Measurements from ENCODE around the gene UCK2.

The UCK2 gene

DNA sequence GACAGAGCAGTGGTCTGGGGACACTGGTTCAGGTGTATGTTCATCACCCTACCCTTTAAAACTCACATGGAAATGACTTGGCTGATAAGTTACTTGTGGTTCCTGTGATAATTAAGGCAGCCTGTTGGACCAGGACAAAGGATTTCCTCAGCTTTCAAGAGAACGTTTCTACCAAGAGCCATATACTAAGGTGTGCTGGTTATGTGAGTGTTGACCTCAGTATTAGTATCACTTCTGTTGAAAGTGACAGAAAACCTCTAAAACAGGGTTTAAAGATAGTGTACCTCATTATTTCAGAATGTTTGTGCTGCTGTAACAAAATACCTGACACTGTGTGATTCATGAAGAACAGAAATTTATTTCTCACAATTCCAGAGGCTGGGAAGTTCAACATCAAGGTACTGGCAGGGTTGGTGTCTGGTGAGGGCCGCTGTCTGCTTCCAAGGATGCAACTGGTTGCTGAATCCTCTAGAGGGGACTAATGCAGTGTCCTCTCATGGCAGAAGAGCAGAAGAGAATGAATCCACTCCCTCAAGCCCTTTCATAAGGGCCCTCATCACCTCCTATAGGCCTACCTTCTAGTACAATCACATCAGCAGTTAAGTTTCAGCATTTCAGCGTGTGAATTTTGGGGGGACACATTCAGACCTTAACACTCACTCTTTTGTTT is 54.9 kb downstream of the UCK2 start:
- DNase-seq = no peak

DNA sequence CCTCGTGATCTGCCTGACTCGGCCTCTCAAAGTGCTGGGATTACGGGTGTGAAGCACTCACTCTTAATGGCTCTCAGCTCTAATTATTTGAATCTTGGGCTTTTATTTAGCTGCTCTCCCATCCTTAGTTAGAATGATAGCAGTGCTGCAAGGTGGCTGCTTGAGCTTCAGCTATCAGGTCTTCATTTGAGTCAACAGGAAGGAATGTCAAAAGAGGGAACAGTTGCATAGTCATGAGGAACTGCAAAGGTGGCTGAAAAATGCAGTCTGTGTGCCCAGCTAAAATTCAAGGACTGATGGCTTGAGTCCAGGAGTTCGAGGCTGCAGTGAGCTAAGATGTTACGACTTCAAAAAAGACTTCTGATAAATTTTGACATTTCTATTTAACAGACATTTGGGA is 55.6 kb downstream of the UCK2 start:
- no peak for DNase-seq

DNA sequence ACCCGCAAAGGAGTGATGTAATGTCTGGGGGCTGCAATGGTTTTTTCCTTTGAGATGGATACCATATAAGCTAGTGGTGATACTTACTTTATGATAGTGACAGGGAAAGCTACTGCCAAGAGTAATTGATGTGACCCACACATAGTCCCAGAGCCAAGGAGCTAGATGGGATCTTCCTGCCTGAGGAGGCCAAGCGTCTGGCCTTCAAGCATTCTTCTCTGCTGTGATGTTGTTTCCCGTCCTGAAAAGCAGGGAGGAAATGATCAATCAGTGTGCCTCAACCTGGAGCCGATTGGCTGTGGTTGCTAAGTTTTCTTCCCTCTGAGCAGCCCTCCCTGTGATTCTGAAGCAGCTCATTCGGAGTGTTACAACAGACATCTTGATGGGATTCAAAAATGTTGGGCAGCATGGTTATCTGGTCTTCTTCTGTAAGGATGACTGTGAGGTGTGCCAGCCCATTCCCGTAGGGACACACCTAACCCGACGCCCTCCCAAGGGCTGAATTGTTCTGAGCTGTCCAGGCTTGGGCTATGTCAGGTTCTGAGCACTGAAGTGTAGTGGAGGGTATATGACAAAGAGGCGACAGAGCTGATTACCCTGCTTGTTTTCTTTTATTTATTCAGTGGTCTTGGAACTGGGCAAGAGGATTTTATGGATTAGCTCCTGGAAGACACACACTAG is 56.7 kb downstream of the UCK2 start:
- no peak for DNase-seq

DNA sequence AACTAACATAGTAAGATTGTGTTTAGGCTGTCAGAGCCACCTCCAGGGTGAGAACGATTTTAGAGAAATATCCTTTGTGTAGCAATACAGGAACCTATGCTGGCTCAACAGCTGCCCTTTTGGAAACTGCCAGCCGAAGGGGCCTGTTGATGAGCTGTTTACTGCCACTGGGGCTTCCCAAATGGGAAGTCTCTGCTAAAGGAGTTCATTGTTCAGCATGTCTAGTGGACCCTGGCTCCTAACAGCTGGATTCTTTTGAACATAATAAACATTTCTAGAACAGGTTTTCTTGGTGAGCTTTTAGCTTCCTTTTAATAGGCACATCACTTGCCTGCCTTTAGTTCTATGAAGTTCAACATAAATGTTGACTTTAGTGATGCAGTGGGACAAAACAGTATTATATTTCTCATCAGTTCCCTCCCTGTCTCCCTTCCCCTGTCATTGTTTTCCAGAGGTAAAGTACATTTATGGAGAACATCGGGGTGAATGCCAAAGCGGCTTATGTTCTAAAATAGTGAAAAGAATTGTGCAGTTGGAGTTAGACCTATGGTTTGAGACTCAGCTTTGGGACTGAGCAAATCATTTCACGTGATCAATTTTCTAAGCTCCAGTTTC is 57.4 kb downstream of the UCK2 start:
- DNase-seq = peak in 3 of 14 donors; percentile 3 to 25 (median 9)

DNA sequence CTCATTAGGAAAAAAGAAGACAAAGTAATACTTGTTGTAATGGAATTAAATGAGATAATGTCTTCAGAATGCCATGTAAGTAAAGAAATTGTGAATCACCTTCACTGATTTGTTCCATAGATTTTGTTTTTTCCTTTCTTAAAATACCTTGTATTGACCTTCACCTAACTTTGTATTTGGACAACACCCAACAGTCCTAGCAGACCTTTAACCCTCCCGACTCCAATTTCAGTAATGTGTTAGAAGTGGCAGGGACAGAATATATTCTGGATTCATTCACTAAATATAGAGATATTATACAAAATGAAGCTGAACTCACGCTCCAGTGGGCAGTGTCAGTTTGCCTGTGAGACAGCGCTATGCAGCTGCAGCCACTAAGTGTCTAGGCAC is 57.9 kb downstream of the UCK2 start:
- DNase-seq = no peak

DNA sequence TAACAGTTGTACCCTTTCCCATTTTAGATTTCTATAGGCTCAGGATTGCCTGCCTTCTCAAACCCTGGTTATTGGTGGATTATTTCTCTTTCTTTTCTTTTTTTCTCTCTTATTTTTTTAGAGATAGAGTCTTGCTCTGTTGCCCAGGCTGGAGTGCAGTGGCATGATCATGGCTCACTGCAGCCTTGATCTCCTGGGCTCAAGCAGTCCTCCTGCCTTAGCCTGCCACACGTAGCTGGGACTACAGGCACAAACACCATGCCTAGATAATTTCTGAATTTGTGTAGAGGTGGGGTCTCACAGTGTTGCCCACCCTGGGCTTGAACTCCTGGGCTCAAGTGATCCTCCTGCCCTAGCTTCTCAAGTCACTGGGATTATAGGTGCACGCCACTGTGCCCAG is 58.8 kb downstream of the UCK2 start:
- DNase-seq = no peak

DNA sequence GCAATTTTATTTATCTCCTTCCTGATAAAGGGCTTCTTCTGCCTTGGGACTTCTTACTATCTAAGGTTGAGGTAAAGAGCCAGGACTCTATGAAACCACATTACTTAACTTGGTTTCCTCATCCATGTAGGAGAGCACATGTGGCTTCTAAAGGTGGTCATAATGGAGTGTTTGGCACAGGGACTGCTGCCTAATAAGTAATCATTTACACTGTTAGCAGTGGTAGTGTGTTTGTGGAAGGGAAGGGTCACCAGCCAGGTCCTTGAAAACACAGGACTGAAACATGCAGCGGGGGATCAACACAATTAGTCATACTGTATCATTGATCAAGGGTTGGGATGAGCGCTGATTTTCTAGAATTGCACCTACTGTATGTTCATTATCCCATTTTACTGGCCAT is 59.6 kb downstream of the UCK2 start:
- DNase-seq = no peak

DNA sequence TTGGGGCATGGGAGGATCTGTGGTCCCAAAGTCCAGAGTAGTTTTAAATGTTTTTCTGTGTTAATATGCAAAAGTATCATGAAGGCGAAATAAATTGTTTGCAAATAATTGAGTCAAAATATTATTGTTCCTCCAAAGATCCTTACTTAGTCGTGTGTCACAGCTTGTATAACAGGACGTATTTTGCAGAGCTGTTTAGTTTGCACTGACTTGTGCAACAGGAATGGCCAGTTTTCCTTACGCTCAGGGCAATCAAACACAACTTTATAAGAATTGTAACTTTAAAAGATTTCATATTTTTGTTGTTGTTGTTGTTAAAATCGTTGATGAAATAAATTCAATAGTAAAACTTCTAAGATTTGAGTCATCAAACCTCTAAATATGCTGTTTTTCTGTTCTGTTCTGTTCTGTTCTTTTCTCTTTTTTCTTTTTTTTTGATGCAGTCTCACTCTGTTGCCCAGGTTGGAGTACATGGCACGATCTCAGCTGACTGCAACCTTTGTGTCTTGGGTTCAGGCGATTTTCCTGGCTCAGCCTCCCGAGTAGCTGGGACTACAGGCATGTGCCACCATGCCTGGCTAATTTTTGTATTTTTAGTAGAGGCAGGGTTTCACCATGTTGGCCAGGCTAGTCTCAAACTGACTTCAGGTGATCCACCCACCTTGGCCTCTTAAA is 60.6 kb downstream of the UCK2 start:
- no peak for DNase-seq

DNA sequence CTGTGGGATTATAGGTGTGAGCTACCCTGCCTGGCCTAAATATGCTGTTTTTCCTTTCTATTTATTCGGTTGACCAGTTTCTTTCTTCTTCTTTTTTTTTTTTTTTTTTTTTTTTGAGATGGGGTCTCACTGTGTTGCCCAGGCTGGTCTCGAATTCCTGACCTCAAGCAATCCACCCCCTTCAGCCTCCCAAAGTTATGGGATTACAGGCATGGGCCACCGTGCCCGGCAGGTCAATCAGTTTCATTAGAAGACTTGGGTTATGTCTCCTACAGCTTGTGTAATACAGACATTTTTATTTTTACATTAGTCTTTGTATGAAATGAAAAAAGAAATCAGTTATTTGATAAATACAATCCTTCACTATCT is 61.1 kb downstream of the UCK2 start:
- DNase-seq = no peak

DNA sequence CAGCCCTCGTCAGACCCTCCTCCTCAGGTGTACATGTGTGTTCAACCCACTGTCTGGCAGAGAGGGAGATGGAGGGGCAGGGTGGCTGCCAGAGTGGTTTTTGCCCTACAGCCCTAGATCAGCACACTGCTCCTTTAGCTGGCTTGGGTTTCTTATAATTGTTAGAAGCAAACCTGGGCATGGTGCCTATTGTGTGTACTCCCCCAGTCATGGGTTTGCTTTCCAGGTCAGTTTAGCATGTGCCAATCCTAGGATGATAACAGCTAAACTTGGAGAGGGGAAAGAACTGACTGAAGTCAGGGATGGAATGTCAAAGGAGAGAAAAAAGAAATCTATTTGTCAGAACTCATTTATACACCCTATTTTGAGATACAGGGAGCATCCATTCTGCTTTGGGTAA is 63.3 kb downstream of the UCK2 start:
- DNase-seq = no peak

DNA sequence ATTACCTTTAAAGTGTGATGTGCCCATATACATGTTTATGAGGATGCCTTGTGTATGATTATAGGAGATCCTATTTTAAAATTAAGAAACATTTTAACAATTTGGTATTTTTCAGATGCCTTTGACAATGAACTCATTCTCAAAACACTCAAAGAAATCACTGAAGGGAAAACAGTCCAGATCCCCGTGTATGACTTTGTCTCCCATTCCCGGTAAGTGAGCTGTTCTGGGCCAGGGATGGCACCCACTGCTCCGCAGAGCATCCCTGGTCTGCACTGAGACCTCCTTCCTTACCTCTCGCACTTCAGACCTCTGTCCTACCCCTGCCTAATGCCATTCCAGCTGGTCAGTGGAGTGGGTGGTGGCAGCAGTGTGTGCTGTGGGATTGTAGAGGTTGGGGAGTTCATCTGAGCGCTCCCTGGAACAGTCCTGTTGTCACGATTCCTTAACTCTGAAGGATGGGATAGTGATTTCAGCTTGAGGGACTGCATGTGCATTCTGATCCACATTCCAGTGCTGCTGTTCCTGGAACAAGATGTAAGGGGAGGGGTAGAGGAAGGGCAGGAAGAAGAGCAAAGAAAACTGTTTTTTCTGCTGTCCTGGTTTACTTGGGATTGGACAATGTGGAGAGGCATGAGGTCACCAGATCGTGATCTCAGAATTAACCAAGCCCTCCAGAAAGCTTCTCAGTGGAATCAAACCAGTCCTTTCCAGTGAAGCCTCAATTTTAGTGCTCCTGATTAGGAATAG is 63.9 kb downstream of the UCK2 start:
- DNase-seq = no peak

DNA sequence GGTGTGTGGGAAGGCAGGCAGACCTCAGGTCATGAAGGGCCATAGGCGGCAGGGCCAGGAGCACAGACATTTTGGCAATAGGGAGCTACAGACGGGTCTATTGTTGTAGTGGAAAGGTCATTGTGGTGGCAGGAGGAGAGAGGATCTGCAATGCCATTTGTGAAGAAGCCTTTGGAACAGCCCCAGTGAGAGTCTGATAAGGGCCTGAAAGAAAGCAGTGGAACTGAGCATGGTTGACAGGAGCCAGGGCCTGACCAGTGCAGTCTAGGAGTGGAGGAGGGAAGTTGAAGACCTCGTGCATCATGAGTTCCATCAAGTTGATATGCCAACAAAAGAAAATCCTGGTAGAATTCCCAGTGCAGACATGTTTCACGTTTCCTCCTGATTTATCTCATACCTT is 65.5 kb downstream of the UCK2 start:
- no peak for DNase-seq

DNA sequence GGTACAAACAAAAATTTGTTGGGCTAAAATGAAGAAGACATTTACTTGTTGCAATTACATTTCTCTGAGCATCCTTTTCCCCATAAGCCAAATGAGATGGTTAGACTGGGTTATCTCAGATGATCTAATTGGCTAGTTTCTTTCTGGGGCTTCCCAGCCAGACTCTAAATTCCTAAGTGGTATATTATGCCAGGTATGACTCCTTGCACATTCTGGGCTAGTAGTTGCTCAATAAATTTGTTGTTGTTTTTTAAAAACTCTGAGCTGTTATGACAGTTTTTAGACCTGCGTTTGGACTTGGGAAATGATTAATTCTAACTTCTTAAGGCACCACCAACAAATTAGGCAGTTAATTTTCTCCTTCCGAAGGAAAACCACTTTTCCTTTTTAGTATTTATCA is 66.1 kb downstream of the UCK2 start:
- no peak for DNase-seq

DNA sequence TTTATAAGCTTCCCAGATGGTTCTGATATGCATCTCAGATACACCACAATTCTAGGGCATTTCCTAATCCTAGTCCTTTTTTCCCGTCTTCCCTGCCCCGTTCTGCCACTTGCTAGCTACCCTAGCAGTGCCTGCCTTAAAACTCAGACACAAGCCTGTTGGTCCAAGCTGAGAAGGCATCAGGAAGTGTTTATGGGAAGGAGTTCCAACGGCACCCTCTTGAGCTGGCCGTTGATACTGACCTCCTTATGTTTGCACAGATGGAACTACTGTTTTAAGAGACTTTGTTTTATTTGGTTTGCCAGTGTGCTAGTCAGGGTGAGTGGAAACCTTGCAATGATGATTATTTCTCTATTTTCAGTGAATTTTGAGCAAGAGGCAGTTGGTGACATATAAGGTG is 67.2 kb downstream of the UCK2 start:
- DNase-seq = peak in 1 of 14 donors; percentile 76

DNA sequence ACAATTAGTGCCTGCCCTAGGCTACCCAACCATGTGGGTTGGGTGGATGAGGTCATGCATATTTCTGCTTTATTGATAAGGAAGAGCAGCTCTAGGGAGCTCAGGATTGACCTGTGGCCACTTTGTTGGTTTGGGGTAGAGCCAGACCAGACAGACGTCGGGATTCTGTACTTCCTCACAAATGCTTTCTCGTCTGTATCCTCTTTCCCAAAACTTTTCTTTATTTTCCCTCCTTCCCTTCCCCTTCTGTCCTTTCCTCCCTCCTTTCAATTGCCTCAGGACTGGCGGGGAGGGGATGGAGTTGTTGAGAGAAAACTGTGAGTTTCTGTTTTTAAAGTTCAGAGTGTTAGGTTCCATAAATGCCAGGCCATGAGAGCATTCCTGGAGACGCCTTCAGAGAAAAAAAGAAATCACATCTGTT is 68.0 kb downstream of the UCK2 start:
- DNase-seq = no peak

DNA sequence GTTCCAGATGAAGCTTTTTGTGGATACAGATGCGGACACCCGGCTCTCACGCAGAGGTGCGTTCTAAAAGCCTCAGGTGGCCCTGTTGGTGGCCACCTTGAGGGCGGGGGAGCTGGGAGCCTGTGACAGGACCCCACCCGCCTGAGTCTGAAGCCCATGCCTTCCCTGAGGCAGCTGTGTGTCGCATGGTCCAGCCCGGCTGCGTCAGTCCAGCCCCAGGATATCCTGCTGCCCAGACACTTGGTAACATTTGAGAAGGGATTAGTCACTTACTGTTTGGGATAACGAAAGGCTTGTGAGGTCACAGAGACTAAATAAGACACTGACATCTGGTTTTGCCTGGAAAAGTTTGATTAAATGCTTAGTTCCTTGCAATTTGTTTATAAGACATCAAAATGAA is 68.9 kb downstream of the UCK2 start:
- DNase-seq = no peak

DNA sequence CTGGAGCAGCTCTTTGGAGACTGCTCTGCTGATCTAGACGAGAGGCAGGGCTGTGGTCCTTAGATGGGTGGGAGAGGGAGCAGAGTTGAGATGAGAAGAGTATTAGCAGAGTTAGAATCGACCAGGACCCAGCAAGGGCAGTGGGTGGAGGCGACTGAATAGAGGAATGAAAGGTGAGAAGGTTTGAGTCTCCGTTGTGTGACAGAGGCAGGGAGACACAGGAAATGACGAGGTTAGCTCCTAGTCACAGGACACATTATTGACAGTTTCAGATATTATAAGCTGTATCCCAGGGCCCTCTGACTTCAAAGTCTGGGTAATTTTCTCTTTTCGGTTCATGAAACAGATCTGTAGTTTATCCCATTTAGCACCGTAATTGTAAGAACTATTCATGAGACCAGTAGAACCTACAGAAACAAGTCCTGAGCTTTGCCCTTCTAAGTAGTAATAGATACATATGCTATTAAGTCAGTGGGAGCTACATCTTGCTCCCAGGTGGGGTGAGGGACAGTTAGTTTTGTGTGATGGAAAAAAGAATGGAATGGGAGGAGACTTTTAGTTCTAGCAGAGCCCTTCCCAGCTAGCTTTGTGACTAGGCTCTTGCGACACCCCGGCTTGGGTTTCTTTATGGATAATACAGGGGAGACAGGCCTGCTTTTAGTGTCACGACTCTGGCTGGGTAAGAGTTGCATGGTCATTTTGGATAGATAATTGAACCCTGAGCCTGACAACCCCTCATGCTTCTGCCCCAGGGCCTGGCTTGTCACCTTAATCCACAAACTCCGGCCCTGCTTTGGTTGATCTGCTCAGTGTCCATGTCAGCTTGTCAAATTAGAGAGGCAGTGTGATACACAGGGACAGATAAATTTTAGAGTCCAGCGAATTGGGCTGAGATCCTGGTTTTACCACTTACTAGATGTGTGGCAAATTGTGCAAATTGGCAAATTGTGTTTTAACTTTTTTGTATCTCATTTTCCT is 70.2 kb downstream of the UCK2 start:
- no peak for DNase-seq

DNA sequence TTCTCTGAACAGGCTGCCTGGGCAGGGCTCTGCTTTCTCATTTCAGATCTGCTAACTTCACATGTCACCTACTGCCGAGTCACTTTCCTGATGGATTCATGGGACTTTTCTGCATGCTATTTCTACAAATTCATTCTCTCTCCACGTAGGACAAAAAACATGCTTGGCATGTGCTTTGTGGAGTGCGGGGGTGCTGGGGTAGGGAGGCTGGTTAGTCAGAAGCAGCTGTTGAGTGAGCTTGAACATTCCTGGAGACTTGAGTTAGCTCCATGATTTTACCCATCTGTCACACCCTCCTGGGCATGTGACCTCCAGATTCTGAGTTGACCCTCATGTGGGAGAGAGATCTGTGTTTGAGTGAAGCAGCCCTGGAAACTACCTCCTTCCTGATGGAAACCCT is 71.4 kb downstream of the UCK2 start:
- DNase-seq = no peak

DNA sequence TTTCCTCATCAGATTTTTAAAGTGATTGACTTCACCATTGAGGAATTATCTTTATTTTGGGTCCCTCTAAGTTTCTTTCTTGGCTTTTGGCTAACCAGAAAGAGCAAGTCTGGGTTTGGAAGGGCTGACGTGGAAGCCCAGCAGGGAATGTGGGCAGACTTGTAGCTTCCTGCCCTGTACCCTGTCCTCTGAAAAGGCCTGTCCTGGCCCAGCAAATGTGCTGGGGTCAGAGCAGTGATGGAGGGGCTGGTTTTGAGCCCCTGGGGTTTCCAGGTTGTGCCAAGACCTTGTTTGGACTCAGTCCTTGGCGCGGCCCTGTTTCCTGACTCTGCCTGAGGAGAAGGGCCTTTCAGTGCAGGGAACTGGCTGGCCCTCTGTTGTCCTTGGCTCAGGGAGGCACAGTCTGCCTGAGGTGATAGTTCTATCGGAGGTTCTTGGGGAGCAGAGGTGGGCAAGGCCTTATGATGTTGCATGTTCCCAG is 72.1 kb downstream of the UCK2 start:
- DNase-seq = peak in 1 of 14 donors; percentile 65

DNA sequence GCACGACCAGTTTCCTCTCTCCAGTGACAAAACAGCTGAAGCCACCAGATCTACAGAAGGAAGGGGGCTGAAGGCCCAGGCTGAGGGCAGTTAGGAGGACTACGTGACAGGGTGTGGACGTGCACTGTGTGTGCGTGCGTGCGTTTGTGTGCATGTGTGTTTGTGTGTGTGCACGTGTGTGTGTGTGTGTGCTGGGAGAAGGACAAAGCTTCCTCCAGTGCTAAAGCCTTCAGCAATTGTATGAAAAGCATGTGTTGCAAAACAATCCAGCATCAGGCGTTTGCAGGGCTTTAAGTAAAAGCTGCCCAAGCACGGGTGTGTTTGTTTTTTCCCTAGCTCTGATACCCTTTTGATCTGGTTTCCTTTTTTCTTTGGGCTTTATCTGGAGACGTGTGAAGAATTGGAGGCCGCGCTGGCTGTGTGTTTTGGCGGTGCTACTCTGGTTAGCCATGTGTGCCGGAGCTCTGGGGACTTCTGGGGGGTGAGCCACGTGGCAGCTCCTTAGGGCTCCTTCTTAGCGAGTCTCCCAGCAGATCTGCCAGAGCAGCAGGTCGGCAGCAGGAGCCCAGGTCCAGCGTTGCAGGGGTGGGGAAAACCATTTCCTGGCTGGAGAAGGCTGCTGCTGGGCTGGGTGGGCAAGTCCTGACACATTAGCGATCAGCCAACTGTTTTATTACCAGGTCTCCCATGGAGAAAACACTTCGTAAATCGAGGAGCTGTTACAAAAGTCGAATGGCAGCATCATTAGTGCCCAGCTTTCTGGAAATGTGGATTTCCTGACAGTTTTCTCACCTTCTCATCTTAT is 73.4 kb downstream of the UCK2 start:
- DNase-seq = peak in 1 of 14 donors; percentile 66

DNA sequence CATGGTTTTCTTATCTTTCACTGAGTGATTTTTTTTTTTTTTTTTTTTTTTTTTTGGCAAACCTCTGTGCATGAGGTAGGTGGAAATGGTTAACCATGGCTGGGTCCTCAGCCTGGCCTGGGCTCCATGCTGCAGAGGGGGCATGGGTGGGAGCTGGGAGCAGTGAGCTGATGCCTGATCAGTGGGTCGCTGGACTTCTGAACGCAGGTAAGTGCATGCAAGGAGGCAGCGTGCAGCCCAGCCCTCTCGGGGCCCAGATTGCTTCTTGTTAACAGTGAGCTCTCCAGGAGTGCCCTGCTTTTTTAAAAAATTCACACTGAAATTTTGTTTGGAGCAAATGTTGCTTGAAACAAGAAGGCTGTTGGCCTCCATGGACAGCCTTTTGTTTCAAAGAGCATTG is 75.2 kb downstream of the UCK2 start:
- DNase-seq = no peak
